HEK293 (cell line): ENCODE results near the gene METTL26.

ENCODE experiments used
- CTCF ChIA-PET: fragments of 350-600 bp; formaldehyde crosslinking; extraction: SDS; loops from one replicate; lab custom pipeline; 2021; ENCODE audit warnings: antibody characterized with exemption; lab: Yijun Ruan, JAX
- POLR2A ChIA-PET: fragments of 300-600 bp; formaldehyde crosslinking; extraction: SDS; loops from one replicate; lab custom pipeline; 2020; ENCODE audit warnings: antibody characterized with exemption, inconsistent platforms; lab: Yijun Ruan, JAX
- H3K27ac ChIP-seq: fragments of 200-500 bp; sonication (Bioruptor generic); 2 replicates; pipeline ENCODE4 v1.5.1; 2014; ENCODE audit warnings: low read depth, low read length, control low read depth, inconsistent platforms; ENCODE audit errors: extremely low read depth
- H3K36me3 ChIP-seq, 2 experiments: fragments of 200-500 bp in 1 of 2; sonication (Bioruptor generic) in 1 of 2; 1 replicate in 1 of 2; 2 replicates in 1 of 2; pipeline ENCODE4 v1.5.1; 2014 to 2017; ENCODE audit warnings: inconsistent platforms in 2 of 2, low read length in 2 of 2; ENCODE audit not compliant: control insufficient read depth in 2 of 2, insufficient read depth in 1 of 2
- H3K4me1 ChIP-seq: fragments of 200-500 bp; sonication (Bioruptor generic); 2 replicates; pipeline ENCODE4 v1.5.1; 2014; ENCODE audit warnings: mild to moderate bottlenecking, low read length, inconsistent platforms; ENCODE audit not compliant: control insufficient read depth, insufficient read depth
- H3K4me3 ChIP-seq: 2 replicates; pipeline ENCODE4 v1.5.1; 2011; ENCODE audit warnings: low read depth, mild to moderate bottlenecking, control low read depth, low read length, moderate library complexity
- H3K9me3 ChIP-seq: fragments of 200-500 bp; sonication (Bioruptor generic); 2 replicates; pipeline ENCODE4 v1.5.1; 2014; ENCODE audit warnings: low read depth, low read length, inconsistent platforms; ENCODE audit not compliant: control insufficient read depth, insufficient read depth
- BCL11A ChIP-seq: fragments of 450-650 bp; formaldehyde crosslinking; IDR thresholded peaks from 2 replicates; pipeline ENCODE4 v1.5.1; 2016; ENCODE audit warnings: low read depth, missing biosample characterization, missing genetic modification characterization
- BCL11B ChIP-seq: fragments of 450-650 bp; formaldehyde crosslinking; IDR thresholded peaks from 2 replicates; pipeline ENCODE4 v1.5.1; 2016; ENCODE audit warnings: low read depth, missing biosample characterization, missing genetic modification characterization
- ELK4 ChIP-seq: IDR thresholded peaks from 2 replicates; pipeline ENCODE4 v1.6.1; 2011; ENCODE audit warnings: mild to moderate bottlenecking, low read depth, low read length, borderline replicate concordance
- GLIS1 ChIP-seq: fragments of 450-650 bp; formaldehyde crosslinking; IDR thresholded peaks from 2 replicates; pipeline ENCODE4 v1.5.1; 2016; ENCODE audit warnings: missing biosample characterization, missing genetic modification characterization
- GLIS2 ChIP-seq: fragments of 450-650 bp; formaldehyde crosslinking; IDR thresholded peaks from 2 replicates; pipeline ENCODE4 v1.5.1; 2016; ENCODE audit warnings: missing biosample characterization, missing genetic modification characterization
- HIC1 ChIP-seq: fragments of 450-650 bp; formaldehyde crosslinking; IDR thresholded peaks from 2 replicates; pipeline ENCODE4 v1.5.1; 2016; ENCODE audit warnings: missing biosample characterization, missing genetic modification characterization
- KLF1 ChIP-seq: fragments of 450-650 bp; formaldehyde crosslinking; IDR thresholded peaks from 2 replicates; pipeline ENCODE4 v1.5.1; 2016; ENCODE audit warnings: missing biosample characterization, missing genetic modification characterization
- KLF16 ChIP-seq: fragments of 450-650 bp; formaldehyde crosslinking; IDR thresholded peaks from 2 replicates; pipeline ENCODE4 v1.5.1; 2017; ENCODE audit warnings: missing biosample characterization, missing genetic modification characterization
- KLF9 ChIP-seq: fragments of 450-650 bp; formaldehyde crosslinking; IDR thresholded peaks from 2 replicates; pipeline ENCODE4 v1.5.1; 2016; ENCODE audit warnings: missing biosample characterization, missing genetic modification characterization, low read depth
- PATZ1 ChIP-seq: fragments of 450-650 bp; formaldehyde crosslinking; IDR thresholded peaks from 2 replicates; pipeline ENCODE4 v1.5.1; 2016; ENCODE audit warnings: missing biosample characterization, missing genetic modification characterization
- SALL2 ChIP-seq: fragments of 450-650 bp; formaldehyde crosslinking; IDR thresholded peaks from 2 replicates; pipeline ENCODE4 v1.5.0; 2017; ENCODE audit warnings: missing biosample characterization, mild to moderate bottlenecking, missing genetic modification characterization, borderline replicate concordance
- SCRT1 ChIP-seq: fragments of 450-650 bp; formaldehyde crosslinking; IDR thresholded peaks from 2 replicates; pipeline ENCODE4 v1.5.1; 2016; ENCODE audit warnings: missing biosample characterization, missing genetic modification characterization, borderline replicate concordance
- SCRT2 ChIP-seq: fragments of 450-650 bp; formaldehyde crosslinking; IDR thresholded peaks from 2 replicates; pipeline ENCODE4 v1.5.1; 2016; ENCODE audit warnings: missing biosample characterization, missing genetic modification characterization
- TCF7L2 ChIP-seq: IDR thresholded peaks from 2 replicates; pipeline ENCODE4 v1.6.1; 2011; ENCODE audit warnings: low read depth, mild to moderate bottlenecking, inconsistent platforms, low read length, moderate library complexity, borderline replicate concordance
- YY1 ChIP-seq: fragments of 450-650 bp; formaldehyde crosslinking; IDR thresholded peaks from 2 replicates; pipeline ENCODE4 v1.5.1; 2018; ENCODE audit warnings: missing biosample characterization, missing genetic modification characterization
- ZBTB20 ChIP-seq: fragments of 450-650 bp; formaldehyde crosslinking; IDR thresholded peaks from 2 replicates; pipeline ENCODE4 v1.5.1; 2016; ENCODE audit warnings: missing biosample characterization, missing genetic modification characterization
- ZBTB8A ChIP-seq: fragments of 450-650 bp; formaldehyde crosslinking; IDR thresholded peaks from 2 replicates; pipeline ENCODE4 v1.5.1; 2016; ENCODE audit warnings: missing biosample characterization, missing genetic modification characterization
- ZEB2 ChIP-seq: fragments of 450-650 bp; formaldehyde crosslinking; IDR thresholded peaks from 2 replicates; pipeline ENCODE4 v1.5.1; 2016; ENCODE audit warnings: missing biosample characterization, missing genetic modification characterization
- ZFHX2 ChIP-seq: fragments of 450-650 bp; formaldehyde crosslinking; conservative IDR thresholded peaks from 2 replicates; pipeline ENCODE4 v1.5.1; 2016; ENCODE audit warnings: missing biosample characterization, missing genetic modification characterization
- ZIC2 ChIP-seq: fragments of 450-650 bp; formaldehyde crosslinking; IDR thresholded peaks from 2 replicates; pipeline ENCODE4 v1.5.1; 2016; ENCODE audit warnings: missing biosample characterization, missing genetic modification characterization
- ZNF10 ChIP-seq: fragments of 450-650 bp; formaldehyde crosslinking; IDR thresholded peaks from 2 replicates; pipeline ENCODE4 v1.5.1; 2017; ENCODE audit warnings: missing biosample characterization, missing genetic modification characterization
- ZNF174 ChIP-seq: fragments of 450-650 bp; formaldehyde crosslinking; IDR thresholded peaks from 2 replicates; pipeline ENCODE4 v1.5.0; 2017; ENCODE audit warnings: missing biosample characterization, mild to moderate bottlenecking, missing genetic modification characterization
- ZNF2 ChIP-seq: fragments of 450-650 bp; formaldehyde crosslinking; IDR thresholded peaks from 2 replicates; pipeline ENCODE4 v1.5.1; 2016; ENCODE audit warnings: missing biosample characterization, missing genetic modification characterization
- ZNF23 ChIP-seq: fragments of 450-650 bp; formaldehyde crosslinking; IDR thresholded peaks from 2 replicates; pipeline ENCODE4 v1.5.1; 2016; ENCODE audit warnings: missing biosample characterization, missing genetic modification characterization, borderline replicate concordance
- ZNF350 ChIP-seq: fragments of 450-650 bp; formaldehyde crosslinking; IDR thresholded peaks from 2 replicates; pipeline ENCODE4 v1.5.0; 2017; ENCODE audit warnings: missing biosample characterization, mild to moderate bottlenecking, missing genetic modification characterization
- ZNF37A ChIP-seq: fragments of 450-650 bp; IDR thresholded peaks from 2 replicates; pipeline ENCODE4 v1.5.1; 2018; ENCODE audit warnings: missing biosample characterization, missing genetic modification characterization
- ZNF423 ChIP-seq: fragments of 450-650 bp; formaldehyde crosslinking; IDR thresholded peaks from 2 replicates; pipeline ENCODE4 v1.5.1; 2016; ENCODE audit warnings: missing biosample characterization, missing genetic modification characterization
- ZNF510 ChIP-seq: fragments of 450-650 bp; formaldehyde crosslinking; IDR thresholded peaks from 2 replicates; pipeline ENCODE4 v1.5.1; 2018; ENCODE audit warnings: mild to moderate bottlenecking, missing genetic modification characterization, missing biosample characterization; ENCODE audit not compliant: insufficient replicate concordance
- ZNF513 ChIP-seq: fragments of 450-650 bp; IDR thresholded peaks from 2 replicates; pipeline ENCODE4 v1.5.1; 2018; ENCODE audit warnings: missing biosample characterization, missing genetic modification characterization
- ZNF610 ChIP-seq: fragments of 450-650 bp; formaldehyde crosslinking; IDR thresholded peaks from 2 replicates; pipeline ENCODE4 v1.5.1; 2016; ENCODE audit warnings: missing biosample characterization, missing genetic modification characterization, borderline replicate concordance
- ZNF624 ChIP-seq: fragments of 450-650 bp; formaldehyde crosslinking; IDR thresholded peaks from 2 replicates; pipeline ENCODE4 v1.5.1; 2017; ENCODE audit warnings: missing biosample characterization, missing genetic modification characterization
- ZNF837 ChIP-seq: fragments of 450-650 bp; formaldehyde crosslinking; IDR thresholded peaks from 2 replicates; pipeline ENCODE4 v1.5.1; 2016; ENCODE audit warnings: missing biosample characterization, missing genetic modification characterization
- ZXDB ChIP-seq: fragments of 450-650 bp; formaldehyde crosslinking; IDR thresholded peaks from 2 replicates; pipeline ENCODE4 v1.5.1; 2016; ENCODE audit warnings: missing biosample characterization, missing genetic modification characterization

METTL26 gene

GRCh38 chr16:630815-631405 lies 5.2 kb downstream of the METTL26 start, which contains the start of gene WFIKKN1:
WFIKKN1 (plus strand) TSS chr16:630985; CDS start chr16:631254, 269 bp downstream.
- Histone ChIP-seq H3K9me3 (no peaks in the 10 kb centered on the region), H3K4me1 (peaks cover 2% of the 10 kb centered on the region; the same call in 1 of the 2 replicates), H3K4me3 (no peak within 1 kb of the TSS), H3K27ac (peak within 1 kb of the TSS; percentile 24; the same call in 1 of the 2 replicates), H3K36me3 (peaks cover 0 to 20% of the 10 kb centered on the region in 2 experiments; a peak in 1 of 3 replicates)
- POLR2A ChIA-PET = interaction anchor here (0.7 kb wide), 1 partner anchor 13 kb away, joined by 3 read pairs; no protein-coding TSS in a partner anchor
- CTCF ChIA-PET = interaction anchor here (0.7 kb wide), 1 partner anchor 28 kb away, joined by 4 read pairs; no protein-coding TSS in a partner anchor
- TF ChIP-seq ZNF624 (no peak), ZNF2 (tag by site-specific recombination) (no peak), ZNF510 (tag by site-specific recombination) (no peak), ELK4 (no peak), GLIS1 (tag by site-specific recombination) (peak; percentile 83), SCRT2 (tag by site-specific recombination) (peak; percentile 77), ZNF610 (0 out of 2 replicates have a peak, but pooled peaks have one; percentile 41), ZIC2 (tag by site-specific recombination) (peak; percentile 64), ZNF350 (tag by site-specific recombination) (no peak), BCL11B (tag by site-specific recombination) (peak; percentile 62; the same call in 1 of the 2 replicates), YY1 (no peak), KLF1 (peak; percentile 92), TCF7L2 (no peak), ZBTB20 (tag by site-specific recombination) (no peak), ZNF513 (tag by site-specific recombination) (no peak), KLF16 (tag by site-specific recombination) (no peak), ZNF10 (no peak), GLIS2 (tag by site-specific recombination) (peak; percentile 78), BCL11A (tag by site-specific recombination) (no peak), ZNF837 (tag by site-specific recombination) (no peak), ZNF37A (tag by site-specific recombination) (no peak), ZNF23 (no peak), ZNF174 (tag by site-specific recombination) (no peak), SALL2 (tag by site-specific recombination) (0 out of 2 replicates have a peak, but pooled peaks have one; percentile 16), ZNF423 (tag by site-specific recombination) (no peak), ZBTB8A (tag by site-specific recombination) (peak; percentile 74), KLF9 (tag by site-specific recombination) (peak; percentile 61; the same call in 1 of the 2 replicates), ZEB2 (tag by site-specific recombination) (0 out of 2 replicates have a peak, but pooled peaks have one; percentile 14), ZXDB (tag by site-specific recombination) (no peak), HIC1 (tag by site-specific recombination) (peak; percentile 86), PATZ1 (tag by site-specific recombination) (peak; percentile 54), SCRT1 (tag by site-specific recombination) (peak; percentile 88), ZFHX2 (tag by site-specific recombination) (peak; percentile 60)
